Skeletal muscle satellite cell (primary cell): ENCODE measurements around the gene RYR2. TPM values are rescaled to one million over a fixed set of nuclear protein-coding genes. Genes with fewer than 3 reads are reported as not detected.

Experiments used
- H3K27me3 ChIP-seq: 2 replicates; pipeline ENCODE4 v1.7.0; 2013; ENCODE audit warnings: low read length; ENCODE audit not compliant: control insufficient read depth, insufficient read depth
- H3K36me3 ChIP-seq: 2 replicates; pipeline ENCODE4 v1.7.0; 2013; ENCODE audit warnings: mild to moderate bottlenecking, control low read depth, low read length; ENCODE audit not compliant: insufficient read depth
- H3K4me1 ChIP-seq: 2 replicates; pipeline ENCODE4 v1.7.0; 2013; ENCODE audit warnings: low read length; ENCODE audit not compliant: control insufficient read depth, insufficient read depth
- H3K4me2 ChIP-seq: 2 replicates; pipeline ENCODE4 v1.7.0; 2013; ENCODE audit warnings: mild to moderate bottlenecking, low read length
- H3K4me3 ChIP-seq: 2 replicates; pipeline ENCODE4 v1.7.0; 2013; ENCODE audit warnings: low read length
- H3K9ac ChIP-seq: 2 replicates; pipeline ENCODE4 v1.7.0; 2013; ENCODE audit warnings: mild to moderate bottlenecking, low read depth, low read length, moderate library complexity
- H3K9me3 ChIP-seq: replicated peaks from 2 replicates; pipeline ENCODE4 v1.7.0; 2013; ENCODE audit warnings: mild to moderate bottlenecking, control low read depth, low read length
- small RNA-seq: library from RNA; depleted of rRNA; stranded (forward); fragments of <200 nt; gene quantifications from one replicate; pipeline ENCODE3, GENCODE V24; 2012

The RYR2 gene

GRCh38 chr1:237879195-237879594 is 837.2 kb downstream of the RYR2 start:
- H3K36me3 ChIP-seq: no peaks in the 10 kb centered on the region
- no peaks in the 10 kb centered on the region for H3K27me3 ChIP-seq
- H3K4me1 ChIP-seq: no peaks in the 10 kb centered on the region
- peaks cover 7% of the 10 kb centered on the region for H3K9me3 ChIP-seq
- H3K9ac ChIP-seq: no peak overlapping the region
- no peak overlapping the region for H3K4me3 ChIP-seq
- no peak overlapping the region for H3K4me2 ChIP-seq

Small RNA genes lying within 50 kb of the gene (small RNA-seq; reads per million reads assigned to genes)
- not detected for gene MIR4428
- not detected for gene RF00402
